ENCODE results near the gene RNF157. TPM values are rescaled to one million over a fixed set of nuclear protein-coding genes. Genes with fewer than 3 reads are reported as not detected.

The RNF157 gene
- total and polyA plus RNA-seq, 2 of the 4 experiments (the other 2 are of a cell fraction): 0.54 to 1.3 TPM

DNA sequence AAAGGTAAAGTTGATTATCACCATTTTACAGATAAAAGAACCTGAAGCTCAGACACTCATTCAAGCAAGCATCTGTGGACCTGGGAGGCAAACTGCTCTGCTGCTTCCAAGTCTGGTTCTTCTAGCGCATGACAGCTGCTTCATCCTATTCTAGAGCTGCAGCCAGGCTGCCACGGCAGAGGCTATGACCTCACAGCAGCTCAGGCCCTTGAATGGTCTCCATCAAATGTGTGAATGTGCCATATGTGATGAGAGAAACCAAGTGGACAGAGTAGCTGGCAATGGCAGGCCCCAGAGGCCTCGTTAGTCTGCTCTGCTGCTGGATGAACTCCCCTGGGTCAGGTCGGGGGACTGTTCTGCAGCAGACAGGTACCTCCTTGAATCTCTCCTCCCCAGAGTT lies 68.6 kb downstream of the RNF157 start:
- Histone ChIP-seq H3K4ac (ENCODE audit: low read depth, low read length) (no peak overlapping the region), H4K91ac (ENCODE audit: insufficient read depth, low read depth, low read length) (no peak overlapping the region), H3K27ac (ENCODE audit: insufficient read depth, low read length) (no peak overlapping the region), H3K9ac (ENCODE audit: low read depth, low read length) (no peak overlapping the region), H4K8ac (ENCODE audit: low read depth in 2 of 2, low read length in 2 of 2) (no peak overlapping the region), H3K18ac (ENCODE audit: low read depth, low read length) (no peak overlapping the region), H2BK20ac (ENCODE audit: low read depth, low read length) (no peak overlapping the region), H4K5ac (ENCODE audit: low read depth, low read length) (no peak overlapping the region), H2BK5ac (ENCODE audit: low read depth, low read length, poor library complexity, severe bottlenecking) (no peak overlapping the region), H3K9me1 (ENCODE audit: insufficient read depth, low read length) (0 out of 2 replicates have a peak, but pooled peaks cover 3% of the 10 kb centered on the region), H3K9me3 (ENCODE audit: control insufficient read depth, insufficient read depth, low read length) (no peaks in the 10 kb centered on the region), H3K4me2 (ENCODE audit: low read depth, low read length) (no peak overlapping the region), H4K20me1 (ENCODE audit: insufficient read depth, low read length) (no peaks in the 10 kb centered on the region), H2BK15ac (ENCODE audit: low read depth, low read length) (no peak overlapping the region), H3K4me1 (ENCODE audit: control insufficient read depth, insufficient read depth, low read length) (no peaks in the 10 kb centered on the region), H3K4me3 (ENCODE audit: insufficient read depth, low read depth, low read length) (no peak overlapping the region), H3K23ac (ENCODE audit: low read depth, low read length) (no peak overlapping the region), H3K14ac (replicated peaks; ENCODE audit: low read depth, low read length) (no peak overlapping the region), H3K27me3 (ENCODE audit: control insufficient read depth, insufficient read depth, low read length) (peaks cover 2% of the 10 kb centered on the region; the same call in 1 of the 2 replicates), H2AK5ac (ENCODE audit: low read depth, low read length) (no peak overlapping the region), H2AFZ (replicated peaks; ENCODE audit: low read length, poor library complexity) (no peak overlapping the region), H2BK120ac (ENCODE audit: low read depth, low read length) (no peak overlapping the region), H3K79me1 (ENCODE audit: low read depth in 1 of 2, low read length in 2 of 2) (no peaks in the 10 kb centered on the region), H3K36me3 (ENCODE audit: control insufficient read depth, insufficient read depth, low read length) (no peaks in the 10 kb centered on the region), H2AK9ac (replicated peaks; ENCODE audit: low read depth, low read length, poor library complexity) (peak overlapping the region; percentile 65), H3K56ac (ENCODE audit: extremely low read depth, insufficient read depth, low read length) (no peak overlapping the region)
- ATAC-seq (ENCODE audit: low read depth) (no peak), DNase-seq (no peak)
- intact Hi-C loops (cut with micrococcal nuclease) (no loop called here), dilution Hi-C loops (cut with HindIII; ENCODE audit: low sequenced_read_pairs, unreplicated experiment) (no loop called here), in situ Hi-C loops (cut with MboI; ENCODE audit: low sequenced_read_pairs) (no loop called here)
- TF ChIP-seq, protein P1, sequence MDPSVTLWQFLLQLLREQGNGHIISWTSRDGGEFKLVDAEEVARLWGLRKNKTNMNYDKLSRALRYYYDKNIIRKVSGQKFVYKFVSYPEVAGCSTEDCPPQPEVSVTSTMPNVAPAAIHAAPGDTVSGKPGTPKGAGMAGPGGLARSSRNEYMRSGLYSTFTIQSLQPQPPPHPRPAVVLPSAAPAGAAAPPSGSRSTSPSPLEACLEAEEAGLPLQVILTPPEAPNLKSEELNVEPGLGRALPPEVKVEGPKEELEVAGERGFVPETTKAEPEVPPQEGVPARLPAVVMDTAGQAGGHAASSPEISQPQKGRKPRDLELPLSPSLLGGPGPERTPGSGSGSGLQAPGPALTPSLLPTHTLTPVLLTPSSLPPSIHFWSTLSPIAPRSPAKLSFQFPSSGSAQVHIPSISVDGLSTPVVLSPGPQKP (IDR thresholded peaks at IDR 0.05; ENCODE audit: borderline replicate concordance, low read depth, low read length): no peak
- no peak for TF ChIP-seq NFE2L2 (IDR thresholded peaks at IDR 0.05; ENCODE audit: low read depth, low read length)
- no peak for TF ChIP-seq RAD21 (IDR thresholded peaks at IDR 0.05; ENCODE audit: low read length)
- TF ChIP-seq, protein P2, sequence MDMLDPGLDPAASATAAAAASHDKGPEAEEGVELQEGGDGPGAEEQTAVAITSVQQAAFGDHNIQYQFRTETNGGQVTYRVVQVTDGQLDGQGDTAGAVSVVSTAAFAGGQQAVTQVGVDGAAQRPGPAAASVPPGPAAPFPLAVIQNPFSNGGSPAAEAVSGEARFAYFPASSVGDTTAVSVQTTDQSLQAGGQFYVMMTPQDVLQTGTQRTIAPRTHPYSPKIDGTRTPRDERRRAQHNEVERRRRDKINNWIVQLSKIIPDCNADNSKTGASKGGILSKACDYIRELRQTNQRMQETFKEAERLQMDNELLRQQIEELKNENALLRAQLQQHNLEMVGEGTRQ (IDR thresholded peaks at IDR 0.05; ENCODE audit: low read depth, low read length): no peak
- no peak for TF ChIP-seq CEBPB (IDR thresholded peaks at IDR 0.05; ENCODE audit: low read depth, low read length)
- TF ChIP-seq RFX5 (IDR thresholded peaks at IDR 0.05; ENCODE audit: low read depth, low read length): no peak
- no peak for TF ChIP-seq BHLHE40 (IDR thresholded peaks at IDR 0.05; ENCODE audit: low read depth, low read length)
- TF ChIP-seq, protein P3, sequence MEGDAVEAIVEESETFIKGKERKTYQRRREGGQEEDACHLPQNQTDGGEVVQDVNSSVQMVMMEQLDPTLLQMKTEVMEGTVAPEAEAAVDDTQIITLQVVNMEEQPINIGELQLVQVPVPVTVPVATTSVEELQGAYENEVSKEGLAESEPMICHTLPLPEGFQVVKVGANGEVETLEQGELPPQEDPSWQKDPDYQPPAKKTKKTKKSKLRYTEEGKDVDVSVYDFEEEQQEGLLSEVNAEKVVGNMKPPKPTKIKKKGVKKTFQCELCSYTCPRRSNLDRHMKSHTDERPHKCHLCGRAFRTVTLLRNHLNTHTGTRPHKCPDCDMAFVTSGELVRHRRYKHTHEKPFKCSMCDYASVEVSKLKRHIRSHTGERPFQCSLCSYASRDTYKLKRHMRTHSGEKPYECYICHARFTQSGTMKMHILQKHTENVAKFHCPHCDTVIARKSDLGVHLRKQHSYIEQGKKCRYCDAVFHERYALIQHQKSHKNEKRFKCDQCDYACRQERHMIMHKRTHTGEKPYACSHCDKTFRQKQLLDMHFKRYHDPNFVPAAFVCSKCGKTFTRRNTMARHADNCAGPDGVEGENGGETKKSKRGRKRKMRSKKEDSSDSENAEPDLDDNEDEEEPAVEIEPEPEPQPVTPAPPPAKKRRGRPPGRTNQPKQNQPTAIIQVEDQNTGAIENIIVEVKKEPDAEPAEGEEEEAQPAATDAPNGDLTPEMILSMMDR (conservative IDR thresholded peaks at IDR 0.05; ENCODE audit: low read depth, low read length): no peak
- TF ChIP-seq RCOR1 (IDR thresholded peaks at IDR 0.05; ENCODE audit: insufficient replicate concordance, low read length): no peak
- TF ChIP-seq MXI1 (IDR thresholded peaks at IDR 0.05; ENCODE audit: borderline replicate concordance, low read depth, low read length): no peak
- TF ChIP-seq SMC3 (IDR thresholded peaks at IDR 0.05; ENCODE audit: low read depth, low read length): no peak
- no peak for TF ChIP-seq MAFK (IDR thresholded peaks at IDR 0.05; ENCODE audit: low read depth, low read length)
- no peak for TF ChIP-seq FOS (IDR thresholded peaks at IDR 0.05; ENCODE audit: low read depth, low read length)
- no peak for TF ChIP-seq MAZ (IDR thresholded peaks at IDR 0.05; ENCODE audit: borderline replicate concordance, low read depth, low read length)
- no peak for TF ChIP-seq CHD1 (IDR thresholded peaks at IDR 0.05; ENCODE audit: low read depth, low read length)
- no peak for TF ChIP-seq POLR2A (IDR thresholded peaks at IDR 0.05; ENCODE audit: low read depth, low read length)
- POLR2A ChIA-PET (ENCODE audit: unreplicated experiment): no interaction called here
- WGBS, 2 experiments (ENCODE audit: extremely low coverage in 2 of 2, insufficient read length in 1 of 2): 100% methylated on average over 1 of the region's 4 CpGs; no CpG with 5 or more reads in 1 of the 2 experiments
- no TSS peak for BruUV-seq (replicated peaks)
- CTCF ChIA-PET: no interaction called here

Data from IMR-90 (cell line).